ENCODE measurements around the gene BCKDHB. TPM values are rescaled to one million over a fixed set of nuclear protein-coding genes. Genes with fewer than 3 reads are reported as not detected.

BCKDHB gene
- total RNA-seq, 2 experiments from 2014 or later = 16.4 to 17.7 TPM

- no peak overlapping the region for H3K4me3 Mint-ChIP-seq
- peaks cover 3% of the 10 kb centered on the region for H3K36me3 Mint-ChIP-seq
- ChIA-PET CTCF (no interaction called here), POLR2A (no interaction called here)
- intact Hi-C loops (cut with micrococcal nuclease) = no loop called here
- H3K27ac Mint-ChIP-seq = no peak overlapping the region
- H3K9me3 Mint-ChIP-seq = no peaks in the 10 kb centered on the region
- H3K27me3 Mint-ChIP-seq = no peaks in the 10 kb centered on the region
- no peaks in the 10 kb centered on the region for H3K4me1 Mint-ChIP-seq (ENCODE audit: low read depth)
- DNase-seq = no peak
These were observed 49.8 kb downstream of the BCKDHB start for GRCh38 chr6:80156221-80156620.

GRCh38 chr6:80158478-80158989, 52.1 kb downstream of the BCKDHB start:
- H3K27me3 Mint-ChIP-seq = no peaks in the 10 kb centered on the region
- H3K27ac Mint-ChIP-seq = no peak overlapping the region
- H3K9me3 Mint-ChIP-seq = no peaks in the 10 kb centered on the region
- intact Hi-C loops (cut with micrococcal nuclease) = no loop called here
- ChIA-PET POLR2A (no interaction called here), CTCF (no interaction called here)
- peaks cover 3% of the 10 kb centered on the region for H3K36me3 Mint-ChIP-seq
- H3K4me3 Mint-ChIP-seq = no peak overlapping the region
- DNase-seq = no peak
- H3K4me1 Mint-ChIP-seq (ENCODE audit: low read depth) = no peaks in the 10 kb centered on the region

- POLR2A ChIA-PET = no interaction called here
- Mint-ChIP-seq H3K4me1 (ENCODE audit: low read depth) (peaks cover 14% of the 10 kb centered on the region), H3K4me3 (no peak overlapping the region), H3K27ac (no peak overlapping the region), H3K27me3 (no peaks in the 10 kb centered on the region), H3K9me3 (no peaks in the 10 kb centered on the region), H3K36me3 (no peaks in the 10 kb centered on the region)
- CTCF ChIA-PET = interaction anchor here (0.9 kb wide), 1 partner anchor 212 kb away, joined by 3 read pairs; no protein-coding TSS in a partner anchor
- no peak for DNase-seq
- intact Hi-C loops (cut with micrococcal nuclease) = loop anchor here (5.0 kb wide), 1 partner anchor 1591 kb away; the partner anchor contains the start of gene TENT5A
These were observed 55.0 kb downstream of the BCKDHB start for GRCh38 chr6:80161434-80161833.

- Mint-ChIP-seq H3K9me3 (no peaks in the 10 kb centered on the region), H3K27ac (no peak overlapping the region), H3K36me3 (peaks cover 1% of the 10 kb centered on the region), H3K27me3 (no peaks in the 10 kb centered on the region), H3K4me1 (ENCODE audit: low read depth) (peaks cover 14% of the 10 kb centered on the region), H3K4me3 (no peak overlapping the region)
- ChIA-PET POLR2A (no interaction called here), CTCF (interaction anchor here (1.3 kb wide), 1 partner anchor 215 kb away, joined by 5 read pairs; no protein-coding TSS in a partner anchor)
- peak; percentile 11 for DNase-seq
- intact Hi-C loops (cut with micrococcal nuclease) = loop anchor here (2.0 to 5.0 kb wide), 3 partner anchors 87 to 1589 kb away; partner anchors contain the start of gene TENT5A
These were observed 57.3 kb downstream of the BCKDHB start for GRCh38 chr6:80163754-80164187.

GRCh38 chr6:80165143-80165542, 58.7 kb downstream of the BCKDHB start:
- ChIA-PET CTCF (interaction anchor here (1.3 to 1.4 kb wide), 2 partner anchors 49 to 59 kb away, joined by 5 read pairs; partner anchors contain the start of gene BCKDHB), POLR2A (interaction anchor here (1.1 kb wide), 1 partner anchor 59 kb away, joined by 4 read pairs; the partner anchor contains the start of gene BCKDHB)
- peaks cover 1% of the 10 kb centered on the region for H3K36me3 Mint-ChIP-seq
- peak overlapping the region; percentile 81 for H3K27ac Mint-ChIP-seq
- intact Hi-C loops (cut with micrococcal nuclease) = loop anchor here (1.0 to 5.0 kb wide), 6 partner anchors 59 to 1564 kb away; partner anchors contain the start of genes BCKDHB, ELOVL4 and TTK
- peak; percentile 67 for DNase-seq
- no peaks in the 10 kb centered on the region for H3K9me3 Mint-ChIP-seq
- H3K4me1 Mint-ChIP-seq (ENCODE audit: low read depth) = peaks cover 14% of the 10 kb centered on the region
- peak overlapping the region; percentile 34 for H3K4me3 Mint-ChIP-seq
- H3K27me3 Mint-ChIP-seq = no peaks in the 10 kb centered on the region

- Mint-ChIP-seq H3K4me1 (ENCODE audit: low read depth) (peaks cover 14% of the 10 kb centered on the region), H3K4me3 (no peak overlapping the region), H3K36me3 (peaks cover 5% of the 10 kb centered on the region), H3K27me3 (no peaks in the 10 kb centered on the region), H3K27ac (no peak overlapping the region), H3K9me3 (no peaks in the 10 kb centered on the region)
- POLR2A ChIA-PET = no interaction called here
- intact Hi-C loops (cut with micrococcal nuclease) = loop anchor here (1.0 to 5.0 kb wide), 6 partner anchors 60 to 1563 kb away; partner anchors contain the start of genes BCKDHB, ELOVL4 and TTK
- CTCF ChIA-PET = interaction anchor here (1.3 to 1.4 kb wide), 2 partner anchors 49 to 59 kb away, joined by 5 read pairs; partner anchors contain the start of gene BCKDHB
- DNase-seq = no peak
These were observed 59.3 kb downstream of the BCKDHB start for GRCh38 chr6:80165819-80166218.

- peaks cover 14% of the 10 kb centered on the region for H3K36me3 Mint-ChIP-seq
- H3K27ac Mint-ChIP-seq = no peak overlapping the region
- peaks cover 6% of the 10 kb centered on the region for H3K4me1 Mint-ChIP-seq (ENCODE audit: low read depth)
- POLR2A ChIA-PET = no interaction called here
- H3K4me3 Mint-ChIP-seq = no peak overlapping the region
- intact Hi-C loops (cut with micrococcal nuclease) = no loop called here
- H3K27me3 Mint-ChIP-seq = no peaks in the 10 kb centered on the region
- CTCF ChIA-PET = interaction anchor here (0.9 kb wide), 1 partner anchor 222 kb away, joined by 3 read pairs; no protein-coding TSS in a partner anchor
- H3K9me3 Mint-ChIP-seq = no peaks in the 10 kb centered on the region
- DNase-seq = no peak
These were observed 64.0 kb downstream of the BCKDHB start for GRCh38 chr6:80170433-80170832.

- H3K27ac Mint-ChIP-seq = no peak overlapping the region
- intact Hi-C loops (cut with micrococcal nuclease) = no loop called here
- peaks cover 13% of the 10 kb centered on the region for H3K36me3 Mint-ChIP-seq
- ChIA-PET POLR2A (no interaction called here), CTCF (interaction anchor here (1.1 kb wide), 1 partner anchor 225 kb away, joined by 3 read pairs; no protein-coding TSS in a partner anchor)
- no peaks in the 10 kb centered on the region for H3K9me3 Mint-ChIP-seq
- no peaks in the 10 kb centered on the region for H3K4me1 Mint-ChIP-seq (ENCODE audit: low read depth)
- H3K4me3 Mint-ChIP-seq = no peak overlapping the region
- DNase-seq = no peak
- H3K27me3 Mint-ChIP-seq = no peaks in the 10 kb centered on the region
These were observed 66.9 kb downstream of the BCKDHB start for GRCh38 chr6:80173411-80173810.

GRCh38 chr6:80174900-80175572, 68.6 kb downstream of the BCKDHB start:
- no peaks in the 10 kb centered on the region for H3K27me3 Mint-ChIP-seq
- H3K36me3 Mint-ChIP-seq = peaks cover 15% of the 10 kb centered on the region
- CTCF ChIA-PET = no interaction called here
- no peaks in the 10 kb centered on the region for H3K9me3 Mint-ChIP-seq
- DNase-seq = no peak
- no peaks in the 10 kb centered on the region for H3K4me1 Mint-ChIP-seq (ENCODE audit: low read depth)
- intact Hi-C loops (cut with micrococcal nuclease) = no loop called here
- H3K4me3 Mint-ChIP-seq = no peak overlapping the region
- POLR2A ChIA-PET = no interaction called here
- H3K27ac Mint-ChIP-seq = no peak overlapping the region

GRCh38 chr6:80179695-80180094, 73.2 kb downstream of the BCKDHB start:
- Mint-ChIP-seq H3K4me3 (no peak overlapping the region), H3K36me3 (peaks cover 11% of the 10 kb centered on the region), H3K4me1 (ENCODE audit: low read depth) (no peaks in the 10 kb centered on the region), H3K27me3 (no peaks in the 10 kb centered on the region), H3K9me3 (peaks cover 4% of the 10 kb centered on the region), H3K27ac (no peak overlapping the region)
- peak; percentile 13 for DNase-seq
- intact Hi-C loops (cut with micrococcal nuclease) = no loop called here
- ChIA-PET CTCF (no interaction called here), POLR2A (no interaction called here)

GRCh38 chr6:80181352-80182081, 75.0 kb downstream of the BCKDHB start:
- Mint-ChIP-seq H3K36me3 (peaks cover 24% of the 10 kb centered on the region), H3K27ac (no peak overlapping the region), H3K9me3 (peaks cover 11% of the 10 kb centered on the region), H3K4me3 (no peak overlapping the region), H3K4me1 (ENCODE audit: low read depth) (no peaks in the 10 kb centered on the region), H3K27me3 (no peaks in the 10 kb centered on the region)
- POLR2A ChIA-PET = no interaction called here
- no peak for DNase-seq
- intact Hi-C loops (cut with micrococcal nuclease) = no loop called here
- CTCF ChIA-PET = no interaction called here

GRCh38 chr6:80182308-80182707, 75.8 kb downstream of the BCKDHB start:
- Mint-ChIP-seq H3K4me3 (no peak overlapping the region), H3K27me3 (no peaks in the 10 kb centered on the region), H3K36me3 (peaks cover 25% of the 10 kb centered on the region), H3K9me3 (peaks cover 11% of the 10 kb centered on the region), H3K27ac (no peak overlapping the region), H3K4me1 (ENCODE audit: low read depth) (no peaks in the 10 kb centered on the region)
- ChIA-PET POLR2A (no interaction called here), CTCF (no interaction called here)
- DNase-seq = no peak
- intact Hi-C loops (cut with micrococcal nuclease) = no loop called here
